Kidney (tissue), 14 donors: ENCODE measurements around the gene ZFP57. TPM values are rescaled to one million over a fixed set of nuclear protein-coding genes. Genes with fewer than 3 reads are reported as not detected.

Experiments used
- DNase-seq, 5 donors: peaks; one replicate each; pipeline ENCODE4 v3.0.0-alpha.2; 2013 to 2020
- FAIRE-seq: peaks from 2 replicates; lab custom pipeline; 2012; peaks lifted over from hg19 to GRCh38; lab: Jason Lieb, UNC
- H3K27ac ChIP-seq, 2 donors: one replicate each; pipeline ENCODE4 v1.7.0; 2013; ENCODE audit warnings: low read depth in 2 of 2, low read length in 2 of 2, inconsistent platforms in 1 of 2
- H3K27me3 ChIP-seq: one replicate; pipeline ENCODE4 v1.7.1; 2013; ENCODE audit warnings: low read length, inconsistent platforms; ENCODE audit not compliant: control insufficient read depth, insufficient read depth
- H3K36me3 ChIP-seq, 3 donors: one replicate each; pipeline versions ENCODE4 v1.7.0 to v1.7.1; 2013; ENCODE audit warnings: low read length in 3 of 3, control low read depth in 1 of 3, inconsistent platforms in 1 of 3; ENCODE audit not compliant: insufficient read depth in 3 of 3, control insufficient read depth in 2 of 3
- H3K4me1 ChIP-seq, 3 donors: one replicate each; pipeline versions ENCODE4 v1.7.0 to v1.7.1; 2013; ENCODE audit warnings: low read length in 3 of 3, inconsistent platforms in 1 of 3, low read depth in 1 of 3; ENCODE audit not compliant: control insufficient read depth in 2 of 3, insufficient read depth in 2 of 3
- H3K4me3 ChIP-seq, 3 donors: one replicate each; pipeline versions ENCODE4 v1.7.0 to v1.8.1; 2013; ENCODE audit warnings: low read length in 3 of 3, control low read depth in 1 of 3, inconsistent platforms in 1 of 3
- H3K9ac ChIP-seq, 3 donors: one replicate each; pipeline versions ENCODE4 v1.7.0 to v1.7.1; 2013; ENCODE audit warnings: low read length in 3 of 3, control low read depth in 1 of 3, inconsistent platforms in 1 of 3
- H3K9me3 ChIP-seq, 3 donors: one replicate each; pipeline versions ENCODE4 v1.7.0 to v1.7.1; 2013; ENCODE audit warnings: low read length in 3 of 3, control low read depth in 1 of 3, inconsistent platforms in 1 of 3; ENCODE audit not compliant: control insufficient read depth in 2 of 3, insufficient read depth in 1 of 3
- CTCF ChIP-seq: IDR thresholded peaks from 3 replicates; pipeline ENCODE4 v1.5.1; 2012; ENCODE audit warnings: mild to moderate bottlenecking, moderate library complexity, borderline replicate concordance; ENCODE audit not compliant: insufficient read depth; ENCODE audit errors: extremely low read depth
- intact Hi-C: fragments of 100-400 bp; cut with DNase I; formaldehyde crosslinking; loops from one replicate; pipeline ENCODE4 v1.11.1; 2022
- polyA plus RNA-seq: library from polyadenylated mRNA; stranded (reverse); fragments of 350-450 nt; fragmentation: Illumina TruSeq; extraction: RNeasy Lipid Tissue Mini Kit (QIAGEN cat#74804); gene quantifications from one replicate; pipeline ENCODE4 v1.2.3, GENCODE V29; 2014; ENCODE audit warnings: low read depth, low replicate concordance; ENCODE audit not compliant: insufficient read depth
- total RNA-seq: library from RNA; stranded (reverse); fragmentation: NEBNext Ultra II Directional; extraction: Animal tissue kit (Norgen Biotek cat#: 25700); gene quantifications from one replicate; pipeline ENCODE4 v1.2.1, GENCODE V29; 2021
- donor health status: control.
- donor health status: control.
- donor health status: control.
- donor health status: control.
- donor health status: control.
- donor health status: DM: yes; HTN: yes; CAD: no.
- donor health status: Normal renal cell carcinoma (clear cell type).

Gene ZFP57
- total and polyA plus RNA-seq, 2 donors from 2014 or later = 1.1 TPM; not detected in 1

- DNase-seq = no peak
Measured at GRCh38 chr6:29726571-29727194, 45.7 kb upstream of the ZFP57 start.

DNA sequence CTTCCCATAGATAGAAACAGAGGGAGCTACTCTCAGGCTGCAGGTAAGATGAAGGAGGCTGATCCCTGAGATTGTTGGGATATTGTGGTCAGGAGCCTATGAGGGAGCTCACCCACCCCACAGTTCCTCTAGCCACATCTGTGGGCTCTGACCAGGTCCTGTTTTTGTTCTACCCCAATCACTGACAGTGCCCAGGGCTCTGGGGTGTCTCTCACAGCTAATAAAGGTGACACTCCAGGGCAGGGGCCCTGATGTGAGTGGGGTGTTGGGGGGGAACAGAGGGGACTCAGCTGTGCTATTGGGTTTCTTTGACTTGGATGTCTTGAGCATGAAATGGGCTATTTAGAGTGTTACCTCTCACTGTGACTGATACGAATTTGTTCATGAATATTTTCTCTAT lies 45.0 kb upstream of the ZFP57 start:
- FAIRE-seq (no peak), DNase-seq (no peak)
- H3K4me3 ChIP-seq = no peak overlapping the region
- peaks cover 11% of the 10 kb centered on the region for H3K27me3 ChIP-seq
- H3K9ac ChIP-seq = no peak overlapping the region
- H3K4me1 ChIP-seq = peaks cover 0 to 12% (median 0%) of the 10 kb centered on the region in 3 donors
- peaks cover 0 to 2% (median 0%) of the 10 kb centered on the region in 3 donors for H3K36me3 ChIP-seq
- no peak for TF ChIP-seq CTCF
- H3K9me3 ChIP-seq = no peaks in the 10 kb centered on the region
- intact Hi-C loops = no loop called here
- H3K27ac ChIP-seq = no peak overlapping the region

More at GRCh38 chr6:29726571-29727194, 45.7 kb upstream of the ZFP57 start:
- no peak for TF ChIP-seq CTCF
- Histone ChIP-seq H3K36me3 (peaks cover 0 to 2% (median 0%) of the 10 kb centered on the region in 3 donors), H3K9ac (no peak overlapping the region), H3K27me3 (peaks cover 7% of the 10 kb centered on the region), H3K4me1 (peaks cover 0 to 12% (median 0%) of the 10 kb centered on the region in 3 donors), H3K27ac (no peak overlapping the region), H3K4me3 (no peak overlapping the region), H3K9me3 (no peaks in the 10 kb centered on the region)
- no peak for FAIRE-seq
- intact Hi-C loops = no loop called here

DNA sequence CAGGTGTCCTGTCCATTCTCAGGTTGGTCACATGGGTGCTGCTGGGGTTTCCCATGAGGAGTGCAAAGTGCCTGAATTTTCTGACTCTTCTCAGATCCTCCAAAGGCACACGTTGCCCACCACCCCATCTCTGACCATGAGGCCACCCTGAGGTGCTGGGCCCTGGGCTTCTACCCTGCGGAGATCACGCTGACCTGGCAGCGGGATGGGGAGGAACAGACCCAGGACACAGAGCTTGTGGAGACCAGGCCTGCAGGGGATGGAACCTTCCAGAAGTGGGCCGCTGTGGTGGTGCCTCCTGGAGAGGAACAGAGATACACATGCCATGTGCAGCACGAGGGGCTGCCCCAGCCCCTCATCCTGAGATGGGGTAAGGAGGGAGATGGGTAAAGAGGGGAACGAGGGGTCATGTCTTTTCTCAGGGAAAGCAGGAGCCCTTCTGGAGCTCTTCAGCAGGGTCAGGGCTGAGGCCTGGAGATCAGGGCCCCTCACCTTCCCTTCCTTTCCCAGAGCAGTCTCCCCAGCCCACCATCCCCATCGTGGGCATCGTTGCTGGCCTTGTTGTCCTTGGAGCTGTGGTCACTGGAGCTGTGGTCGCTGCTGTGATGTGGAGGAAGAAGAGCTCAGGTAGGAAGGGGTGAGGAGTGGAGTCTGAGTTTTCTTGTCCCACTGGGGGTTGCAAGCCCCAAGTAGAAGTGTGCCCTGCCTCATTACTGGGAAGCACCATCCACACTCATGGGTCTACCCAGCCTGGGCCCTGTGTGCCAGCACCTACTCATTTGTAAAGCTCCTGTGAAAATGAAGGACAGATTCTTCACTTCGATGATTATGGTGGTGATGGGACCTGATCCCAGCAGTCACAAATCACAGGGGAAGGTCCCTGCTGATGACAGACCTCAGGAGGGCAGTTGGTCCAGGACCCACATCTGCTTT lies 44.3 kb upstream of the ZFP57 start:
- no peak for TF ChIP-seq CTCF
- peak overlapping the region in 1 of 3 donors; percentile 71 for H3K4me3 ChIP-seq
- H3K27me3 ChIP-seq = peaks cover 11% of the 10 kb centered on the region
- peaks cover 0 to 12% (median 0%) of the 10 kb centered on the region in 3 donors for H3K4me1 ChIP-seq
- H3K9ac ChIP-seq = no peak overlapping the region
- DNase-seq (no peak), FAIRE-seq (no peak)
- intact Hi-C loops = no loop called here
- no peak overlapping the region for H3K27ac ChIP-seq
- H3K9me3 ChIP-seq = no peaks in the 10 kb centered on the region
- H3K36me3 ChIP-seq = peaks cover 0 to 2% (median 0%) of the 10 kb centered on the region in 3 donors
